Tibial nerve (tissue), 4 donors: ENCODE data around the gene POLR3F. TPM values are rescaled to one million over a fixed set of nuclear protein-coding genes. Genes with fewer than 3 reads are reported as not detected.
A peak's percentile ranks its signal among the peaks of the same experiment; 100 is the strongest.

Experiments used
- DNase-seq, 2 donors: peaks; one replicate each; pipeline ENCODE4 v3.0.0-alpha.2; 2019; ENCODE audit warnings: low spot score in 2 of 2
- H3K27ac ChIP-seq, 4 donors: fragments of 200-600 bp; sonication (generic) in 3 of 4; one replicate each; pipeline ENCODE4 v1.5.1; 2017 to 2019; ENCODE audit warnings: mild to moderate bottlenecking in 1 of 4
- H3K27me3 ChIP-seq, 2 donors: fragments of 200-600 bp; sonication (generic) in 1 of 2; one replicate each; pipeline versions ENCODE4 v1.5.1 to v1.6.0; 2017 to 2019
- H3K36me3 ChIP-seq, 3 donors: fragments of 200-600 bp; sonication (generic); one replicate each; pipeline ENCODE4 v1.5.1; 2018 to 2019
- H3K4me1 ChIP-seq, 4 donors: fragments of 200-600 bp; sonication (generic) in 3 of 4; one replicate each; pipeline ENCODE4 v1.5.1; 2017 to 2019
- H3K4me3 ChIP-seq, 4 donors: fragments of 200-600 bp; sonication (generic) in 3 of 4; one replicate each; pipeline ENCODE4 v1.5.1; 2017 to 2019; ENCODE audit warnings: mild to moderate bottlenecking in 1 of 4, moderate library complexity in 1 of 4
- H3K9me3 ChIP-seq, 4 donors: fragments of 200-600 bp; sonication (generic) in 3 of 4; one replicate each; pipeline ENCODE4 v1.5.1; 2017 to 2019
- CTCF ChIP-seq, 5 experiments: fragments of 200-600 bp in 3 of 5; fragments of 450-650 bp in 2 of 5; sonication (generic) in 3 of 5; IDR thresholded peaks; one replicate each; pipeline ENCODE4 v1.5.1; 2016 to 2019; ENCODE audit warnings: antibody characterized with exemption in 5 of 5, mild to moderate bottlenecking in 3 of 5, moderate library complexity in 2 of 5
- EP300 ChIP-seq, 2 donors: sonication (generic); formaldehyde crosslinking; IDR thresholded peaks; one replicate each; pipeline ENCODE4 v1.6.1; 2017; ENCODE audit warnings: antibody characterized with exemption in 2 of 2, mild to moderate bottlenecking in 1 of 2
- POLR2A ChIP-seq, 2 donors: fragments of 450-650 bp; IDR thresholded peaks; one replicate each; pipeline ENCODE4 v1.6.1; 2017; ENCODE audit warnings: antibody characterized with exemption in 2 of 2, mild to moderate bottlenecking in 2 of 2, moderate library complexity in 2 of 2
- WGBS, 2 donors: methylation state at CpG; one replicate each; pipeline ENCODE4 v1.1.5; 2018; 5-methylcytosine and 5-hydroxymethylcytosine counted together
- total RNA-seq, 4 donors: library from RNA; depleted of rRNA; stranded (reverse); fragments of >200 nt; gene quantifications; one replicate each; pipeline ENCODE4 v1.1.0, GENCODE V29; 2016

The POLR3F gene
- 10 to 100 TPM in 1 of 4 donors, 1 to 10 TPM in 3; 4.5 to 10.1 (median 7.7) TPM for total RNA-seq

GRCh38 chr20:18466894-18467730 is at the start of gene POLR3F, which contains the start of gene DZANK1:
Gene POLR3F (plus strand): TSS chr20:18467390. CDS start chr20:18467507, 117 bp downstream.
Gene DZANK1 (minus strand): TSS chr20:18467030. CDS start chr20:18465358, 1,672 bp downstream.
- DNase-seq, result peak; percentile 91
- Histone ChIP-seq H3K4me1 (peaks cover 0 to 28% (median 7%) of the 10 kb centered on the region in 4 donors), H3K27ac (peak within 1 kb of the TSS; percentile 38 to 87 (median 81)), H3K9me3 (no peaks in the 10 kb centered on the region), H3K4me3 (peak within 1 kb of the TSS; percentile 55 to 91 (median 71)), H3K27me3 (no peaks in the 10 kb centered on the region), H3K36me3 (peaks cover 0 to 26% (median 0%) of the 10 kb centered on the region in 3 donors)
- peak in 1 of 2 donors; percentile 31 for TF ChIP-seq POLR2A (IDR thresholded peaks at IDR 0.05)
- peak; percentile 71 to 96 for TF ChIP-seq EP300 (IDR thresholded peaks at IDR 0.05)
- TF ChIP-seq CTCF (IDR thresholded peaks at IDR 0.05), result peak in 2 of 5 experiments; percentile 21 to 44
- 0% methylated on average over 51 to 55 of the region's 57 CpGs for WGBS, 2 donors

GRCh38 chr20:18421608-18422007 is 45.6 kb upstream of the POLR3F start:
- Histone ChIP-seq H3K36me3 (peaks cover 0 to 21% (median 0%) of the 10 kb centered on the region in 3 donors), H3K27me3 (no peaks in the 10 kb centered on the region), H3K4me3 (no peak overlapping the region), H3K4me1 (no peaks in the 10 kb centered on the region), H3K9me3 (no peaks in the 10 kb centered on the region), H3K27ac (no peak overlapping the region)
- TF ChIP-seq CTCF (IDR thresholded peaks at IDR 0.05) (no peak), EP300 (IDR thresholded peaks at IDR 0.05) (no peak), POLR2A (IDR thresholded peaks at IDR 0.05) (no peak)
- DNase-seq, result no peak

- H3K36me3 ChIP-seq, result peaks cover 0 to 14% (median 0%) of the 10 kb centered on the region in 3 donors
- H3K27me3 ChIP-seq, result no peaks in the 10 kb centered on the region
- peaks cover 0 to 14% (median 2%) of the 10 kb centered on the region in 4 donors for H3K4me1 ChIP-seq
- 94% methylated on average over 2 of the region's 2 CpGs for WGBS, 2 donors
- no peak overlapping the region for H3K4me3 ChIP-seq
- TF ChIP-seq EP300 (IDR thresholded peaks at IDR 0.05), result no peak
- TF ChIP-seq POLR2A (IDR thresholded peaks at IDR 0.05), result no peak
- TF ChIP-seq CTCF (IDR thresholded peaks at IDR 0.05), result no peak
- no peaks in the 10 kb centered on the region for H3K9me3 ChIP-seq
- no peak for DNase-seq
- H3K27ac ChIP-seq, result no peak overlapping the region
These were observed 40.0 kb upstream of the POLR3F start for GRCh38 chr20:18427214-18427613.

GRCh38 chr20:18428490-18429173 is 38.6 kb upstream of the POLR3F start:
- DNase-seq, result peak in 1 of 2 donors; percentile 8

More at GRCh38 chr20:18428490-18429173, 38.6 kb upstream of the POLR3F start:
- Histone ChIP-seq H3K4me3 (no peak overlapping the region), H3K27ac (no peak overlapping the region), H3K36me3 (peaks cover 0 to 16% (median 0%) of the 10 kb centered on the region in 3 donors), H3K4me1 (peaks cover 0 to 14% (median 2%) of the 10 kb centered on the region in 4 donors), H3K27me3 (no peaks in the 10 kb centered on the region), H3K9me3 (no peaks in the 10 kb centered on the region)
- TF ChIP-seq POLR2A (IDR thresholded peaks at IDR 0.05), result no peak
- TF ChIP-seq CTCF (IDR thresholded peaks at IDR 0.05), result no peak
- no peak for TF ChIP-seq EP300 (IDR thresholded peaks at IDR 0.05)
- WGBS, 2 donors, result 32 to 45% methylated on average over 3 of the region's 3 CpGs
